ENCODE data around the gene GMIP.
"Not testable (repeated sequence)": the region's sequence is repeated elsewhere in the genome, so short reads cannot be mapped to it uniquely, and the experiment has no call there.

The GMIP gene

DNA sequence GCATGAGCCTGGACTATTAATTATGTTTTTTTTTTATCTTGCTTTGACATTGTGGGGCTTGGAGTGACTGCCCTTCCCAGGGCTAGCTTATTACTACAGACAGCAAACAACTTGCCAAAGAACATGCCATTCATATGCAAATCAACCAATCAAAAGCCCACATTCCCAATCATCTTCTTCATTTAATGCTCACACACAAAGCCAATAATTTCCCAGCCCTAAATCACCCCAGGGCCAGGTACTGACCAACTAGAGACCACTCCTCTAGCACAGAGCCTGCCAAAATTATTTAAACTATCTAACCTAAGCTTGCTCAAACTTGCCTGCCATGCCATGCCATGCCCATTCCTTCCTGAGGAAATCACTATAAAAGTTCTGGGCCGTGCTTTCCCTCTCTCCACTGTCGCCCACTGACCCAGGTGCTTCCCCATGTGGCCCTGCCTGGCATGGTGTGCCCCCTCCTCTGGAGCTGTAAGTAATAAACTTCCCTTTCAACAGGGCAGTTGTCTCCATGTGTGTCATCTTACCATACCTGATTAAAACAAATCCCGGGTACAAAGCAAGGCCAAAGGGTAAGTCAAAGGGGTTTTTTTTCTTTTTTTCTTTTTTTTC lies 40.6 kb downstream of the GMIP start:
- DNase-seq, result no peak

GRCh38 chr19:19602136-19602712 lies 41.2 kb downstream of the GMIP start:
- no peak for DNase-seq

- DNase-seq, result no peak
These were observed 42.6 kb downstream of the GMIP start for GRCh38 chr19:19600793-19601330.

GRCh38 chr19:19598728-19599451 lies 44.6 kb downstream of the GMIP start:
- not testable (repeated sequence) for DNase-seq

DNA sequence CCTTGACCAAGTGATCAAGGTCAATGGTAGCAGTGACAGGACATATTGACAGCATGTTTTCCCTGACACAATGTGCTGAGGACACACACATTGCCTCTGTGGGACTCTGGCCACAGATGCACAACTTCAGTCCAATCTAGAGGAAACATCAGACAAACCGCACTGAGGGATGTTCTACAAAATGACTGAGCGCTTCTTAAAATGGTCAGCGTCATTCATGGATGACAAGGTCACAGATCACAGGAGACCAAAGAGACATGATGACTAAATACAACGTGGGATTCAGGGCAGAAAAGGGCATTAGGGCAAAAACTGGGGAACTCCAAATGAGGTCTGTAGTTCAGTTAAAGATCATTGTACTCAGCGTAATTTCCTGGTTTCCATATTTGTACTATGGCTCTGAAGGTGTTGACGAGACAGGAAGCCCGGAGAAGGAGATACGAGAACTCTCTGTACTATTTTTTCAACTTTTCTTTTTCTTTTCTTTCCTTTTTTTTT lies 45.6 kb downstream of the GMIP start:
- DNase-seq, result no peak

DNA sequence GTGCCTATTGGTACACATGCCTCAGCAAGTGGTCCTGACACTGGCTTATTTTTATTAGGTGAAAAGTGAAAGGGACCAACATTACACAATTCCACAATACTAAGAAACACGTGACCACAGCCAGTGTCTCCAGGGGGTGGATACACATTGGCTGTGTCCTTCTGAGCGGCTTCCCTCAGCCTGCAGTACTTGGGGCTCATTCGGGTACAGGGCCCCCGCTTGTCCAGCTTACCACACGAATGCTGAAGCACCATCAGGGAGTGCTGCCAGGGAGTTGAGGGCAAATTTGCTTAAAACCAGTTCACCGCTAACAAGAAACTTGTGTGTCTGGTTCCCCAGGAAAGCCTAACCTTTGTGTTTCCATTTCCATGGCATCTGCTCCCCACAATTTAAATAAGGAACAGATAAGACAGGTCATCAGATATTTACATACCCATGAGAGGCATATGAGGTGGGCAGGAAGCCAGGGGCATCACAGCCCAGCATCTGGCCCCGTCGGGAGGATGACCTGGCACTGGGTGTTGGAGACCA lies 48.2 kb downstream of the GMIP start:
- no peak for DNase-seq

DNA sequence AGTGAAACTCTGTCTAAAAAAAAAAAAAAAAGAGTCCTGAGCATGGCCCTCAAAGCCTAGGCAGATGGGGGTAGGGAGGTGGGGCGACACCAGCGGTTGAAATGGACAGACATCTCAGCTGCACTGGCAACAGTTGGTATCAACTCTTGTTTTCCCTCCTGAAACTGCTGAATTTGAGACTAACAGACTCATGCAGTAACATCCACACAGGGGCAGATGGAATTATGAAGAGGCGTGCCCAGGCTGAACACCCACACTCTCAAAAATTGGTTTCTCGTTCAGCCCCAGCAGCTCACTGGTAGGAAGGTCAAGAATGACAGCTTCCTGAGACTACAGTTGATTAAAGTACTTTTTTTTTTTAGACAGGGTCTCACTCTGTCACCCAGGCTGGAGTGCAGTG lies 49.1 kb downstream of the GMIP start:
- no peak for DNase-seq

DNA sequence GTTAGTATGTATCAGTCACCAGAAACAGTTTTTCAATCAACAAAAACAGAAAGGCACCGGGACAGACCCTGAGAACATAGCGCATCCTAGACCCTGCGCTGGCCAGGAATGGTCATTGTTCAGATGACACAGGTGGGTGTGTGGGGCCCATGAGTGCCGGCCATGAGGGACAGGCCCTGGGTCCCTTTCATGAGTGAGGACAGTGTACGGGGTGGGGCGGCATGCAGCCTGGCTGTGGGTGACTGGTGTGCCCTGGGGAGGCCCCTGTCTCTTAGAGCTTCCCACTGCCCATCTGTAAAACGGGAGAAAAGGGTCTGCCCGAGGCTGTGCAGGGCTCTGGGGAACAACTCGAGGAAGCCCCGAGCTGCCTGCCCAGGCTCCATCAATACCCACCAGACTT lies 50.8 kb downstream of the GMIP start:
- DNase-seq, result no peak

- peak; percentile 87 to 90 for DNase-seq
These were observed 52.2 kb downstream of the GMIP start for GRCh38 chr19:19591133-19591825.

- DNase-seq, result no peak
These were observed 54.9 kb downstream of the GMIP start for GRCh38 chr19:19588546-19588945.

DNA sequence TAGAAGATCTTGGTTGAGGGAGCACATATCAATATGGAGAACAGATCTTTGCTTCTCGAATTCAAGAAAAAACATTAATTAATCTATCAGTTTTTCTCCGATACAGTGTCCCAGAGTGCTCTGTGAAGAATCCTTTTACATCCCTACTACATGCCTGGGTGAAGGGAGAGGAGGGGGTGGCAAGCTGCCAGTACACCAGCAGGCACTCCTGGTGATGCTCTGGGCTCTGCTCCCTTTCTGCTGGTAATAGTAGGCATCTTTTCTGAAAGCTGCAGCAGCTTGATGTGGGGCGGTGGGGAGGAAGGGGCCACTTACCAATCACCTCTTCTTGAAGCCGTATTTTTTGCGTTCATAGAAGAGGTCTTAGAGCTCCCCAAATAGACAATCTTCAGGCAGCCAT lies 55.7 kb downstream of the GMIP start:
- no peak for DNase-seq

DNA sequence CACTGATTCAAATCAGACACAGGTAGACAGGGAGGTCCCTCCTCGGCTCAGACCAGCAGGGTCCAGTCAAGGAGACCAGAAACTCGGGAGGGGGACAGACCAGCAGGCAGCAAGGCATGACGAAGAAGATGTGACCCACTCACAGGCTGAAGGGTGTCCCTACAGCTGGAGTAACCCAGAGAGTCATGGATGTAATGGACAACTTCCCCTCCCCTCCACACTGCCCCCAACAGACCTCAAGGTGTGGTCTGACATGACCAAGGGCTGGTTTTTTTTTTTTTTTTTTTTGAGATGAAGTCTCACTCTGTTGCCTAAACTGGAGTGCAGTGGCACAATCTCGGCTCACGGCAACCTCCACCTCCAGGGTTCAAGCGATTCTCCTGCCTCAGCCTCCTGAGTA lies 59.1 kb downstream of the GMIP start:
- DNase-seq, result no peak

- DNase-seq, result no peak
These were observed 61.0 kb downstream of the GMIP start for GRCh38 chr19:19582471-19582870.

- DNase-seq, result no peak
These were observed 62.1 kb downstream of the GMIP start for GRCh38 chr19:19581391-19581790.

- no peak for DNase-seq
These were observed 63.0 kb downstream of the GMIP start for GRCh38 chr19:19580418-19580817.

GRCh38 chr19:19579533-19580361 lies 63.7 kb downstream of the GMIP start:
- no peak for DNase-seq
